Hippocampal formation (tissue), 2 donors: ENCODE results near the gene RTP3.
"Not testable (repeated sequence)": the region's sequence is repeated elsewhere in the genome, so short reads cannot be mapped to it uniquely, and the experiment has no call there.

Experiments
- DNase-seq, 2 donors: peaks; one replicate each; lab custom pipeline; 2025; lab: John Stamatoyannopoulos, UW

RTP3 gene

DNA sequence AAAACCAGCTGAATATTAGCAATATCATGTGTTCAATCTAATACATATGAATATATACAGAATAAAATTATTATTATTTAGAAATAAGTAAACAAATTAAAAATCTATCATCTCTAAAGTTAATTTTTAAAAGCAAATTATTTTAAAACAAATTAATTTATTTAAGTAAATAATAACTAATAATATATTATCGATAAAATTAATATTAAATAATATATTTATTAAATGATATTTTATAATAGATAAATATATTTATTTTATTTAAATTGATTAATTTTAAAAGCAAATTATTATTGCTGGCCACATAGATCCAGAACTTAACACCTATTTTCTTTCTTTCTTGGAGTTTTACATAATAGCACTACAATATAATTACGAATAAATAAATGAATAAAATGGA is 22.2 kb downstream of the RTP3 start:
- DNase-seq: no peak

DNA sequence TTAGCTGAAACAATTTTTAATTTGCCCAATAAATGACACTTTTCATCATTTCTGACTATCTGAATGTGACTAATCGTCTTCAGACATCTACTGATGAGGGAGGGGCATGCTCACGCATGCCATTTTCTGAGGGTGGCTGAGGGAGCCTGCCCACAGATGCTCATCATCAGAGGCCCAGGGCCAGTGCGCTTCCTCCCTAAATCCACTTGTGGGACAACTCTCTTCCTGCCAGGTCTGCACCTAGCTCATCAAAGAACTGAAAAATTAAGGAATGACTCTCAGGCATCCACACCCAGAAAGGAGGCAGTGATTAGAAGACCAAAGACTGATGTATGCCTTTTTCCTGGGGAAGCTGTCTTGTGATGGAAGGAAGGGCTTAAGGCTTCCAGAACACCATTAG is 22.8 kb downstream of the RTP3 start:
- DNase-seq: no peak

DNA sequence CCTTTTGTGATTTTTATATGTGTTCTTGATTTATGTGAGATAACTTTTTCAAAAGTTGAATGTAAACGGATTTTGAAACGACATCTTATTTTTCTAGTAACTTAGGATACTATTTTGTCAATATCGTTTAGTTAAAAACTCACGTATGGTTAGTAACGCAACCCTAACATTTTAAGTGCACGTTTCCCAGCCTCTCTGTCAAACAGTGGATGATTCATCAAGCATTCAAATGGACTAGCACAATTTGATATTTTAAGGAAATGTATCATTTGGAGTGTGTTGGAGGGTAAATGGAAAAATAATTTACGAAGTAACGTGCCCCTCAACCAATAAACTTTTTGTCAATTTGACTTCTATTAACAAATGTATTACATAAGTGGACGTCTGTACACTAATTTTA is 23.3 kb downstream of the RTP3 start:
- no peak for DNase-seq

DNA sequence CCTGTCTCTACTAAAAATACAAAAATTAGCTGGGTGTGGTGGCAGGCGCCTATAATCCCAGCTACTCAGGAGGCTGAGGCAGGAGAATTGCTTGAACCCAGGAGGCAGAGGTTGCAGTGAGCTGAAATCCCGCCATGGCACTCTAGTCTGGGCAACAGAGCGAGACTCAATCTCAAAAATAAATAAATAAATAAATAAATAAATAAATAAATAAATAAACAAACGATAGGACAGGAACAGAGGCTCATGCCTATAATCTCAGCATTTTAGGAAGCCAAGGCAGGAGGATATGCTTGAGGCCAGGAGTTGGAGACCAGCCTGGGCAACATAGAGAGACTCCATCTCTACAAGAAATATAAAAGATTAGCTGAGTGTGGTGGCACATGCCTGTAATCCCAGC is 24.4 kb downstream of the RTP3 start:
- not testable (repeated sequence) for DNase-seq

DNA sequence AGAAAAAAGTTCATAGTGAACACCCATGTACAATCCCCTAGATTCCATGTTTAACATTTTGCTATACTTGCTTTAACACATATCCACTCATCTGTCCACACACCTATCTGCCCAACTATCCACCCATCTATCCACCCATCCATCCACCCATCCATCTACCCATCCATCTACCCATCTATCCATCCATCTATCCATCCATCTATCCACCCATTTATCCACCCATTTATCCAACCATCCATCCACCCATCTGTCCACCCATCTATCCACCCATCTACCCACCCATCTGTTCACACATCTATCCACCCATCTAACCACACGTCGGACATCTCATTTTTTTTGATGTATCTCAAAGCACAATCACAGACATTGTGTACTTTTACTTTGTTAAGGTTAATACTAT is 25.8 kb downstream of the RTP3 start:
- no peak for DNase-seq

DNA sequence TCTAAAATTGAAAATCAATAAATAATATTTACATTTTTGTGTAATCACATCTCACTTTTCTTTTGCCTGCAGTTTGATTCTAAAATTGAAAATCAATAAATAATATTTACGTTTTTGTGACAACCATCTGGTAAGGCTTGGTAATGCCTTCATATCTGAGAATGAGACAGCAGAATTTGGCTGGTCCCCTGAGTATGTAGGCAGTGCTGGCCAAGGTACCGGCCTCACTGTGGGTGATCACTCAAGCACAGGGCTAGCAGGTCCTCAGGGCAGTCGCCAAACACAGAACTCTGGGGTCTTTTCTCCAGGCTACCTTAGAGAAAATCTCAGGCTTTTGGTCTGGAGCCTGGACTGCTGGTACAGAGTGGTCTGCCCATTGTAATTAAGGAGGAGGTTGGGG is 26.2 kb downstream of the RTP3 start:
- no peak for DNase-seq

DNA sequence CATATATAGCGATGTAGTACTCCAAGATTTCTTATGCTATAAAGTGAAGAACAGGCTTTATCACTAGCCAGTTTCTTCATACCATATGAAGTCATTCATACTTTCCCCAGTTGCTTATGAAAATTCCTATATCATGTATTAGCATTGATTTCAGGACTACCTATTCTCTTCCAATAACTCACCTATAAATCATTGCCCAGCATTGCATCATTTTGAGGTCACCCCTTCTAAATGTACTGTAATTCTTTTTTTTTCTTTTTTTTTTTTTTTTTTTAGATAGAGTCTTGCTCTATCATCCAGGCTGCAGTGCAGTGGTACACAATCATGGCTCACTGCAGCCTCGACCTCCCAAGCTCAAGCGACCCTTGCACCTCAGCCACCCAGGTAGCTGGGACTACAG is 27.1 kb downstream of the RTP3 start:
- no peak for DNase-seq

DNA sequence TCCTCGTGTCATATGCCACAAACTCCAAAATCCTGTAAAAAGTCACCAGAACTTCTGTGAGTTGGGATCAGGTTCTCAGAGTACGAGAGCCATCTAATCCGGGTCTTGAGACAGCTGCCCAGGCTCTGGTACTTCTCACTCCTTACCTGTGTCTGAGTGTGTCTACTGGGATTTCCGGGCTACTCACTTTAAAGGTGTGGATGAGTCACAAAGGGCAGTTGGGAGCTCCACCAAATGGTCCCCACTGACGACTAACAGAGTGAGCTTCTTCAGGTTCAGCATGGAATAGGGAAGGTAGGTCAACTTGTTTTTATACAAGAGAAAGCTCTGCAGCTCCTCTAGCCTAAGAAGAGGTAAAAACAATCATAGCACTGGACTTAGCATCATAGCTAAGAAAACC is 29.5 kb downstream of the RTP3 start:
- DNase-seq: no peak

DNA sequence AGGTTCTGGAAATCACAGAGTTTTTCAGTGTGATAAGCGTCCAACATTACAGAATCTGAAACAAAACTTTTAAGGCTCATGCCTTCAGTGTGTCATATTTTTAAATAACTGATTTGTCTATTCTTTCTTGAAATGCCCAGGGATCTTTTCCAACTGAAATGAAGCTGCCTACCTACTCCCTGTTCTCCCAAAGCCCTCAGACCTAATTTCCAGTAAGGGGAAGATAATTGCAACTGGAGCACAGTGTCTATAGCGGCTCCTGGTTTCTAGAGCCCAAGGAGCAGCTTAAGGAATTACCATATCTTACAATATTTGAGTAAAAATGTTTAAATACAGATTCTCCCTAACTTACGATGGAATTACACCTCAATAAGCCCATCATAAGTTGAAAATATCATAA is 35.3 kb downstream of the RTP3 start:
- no peak for DNase-seq

DNA sequence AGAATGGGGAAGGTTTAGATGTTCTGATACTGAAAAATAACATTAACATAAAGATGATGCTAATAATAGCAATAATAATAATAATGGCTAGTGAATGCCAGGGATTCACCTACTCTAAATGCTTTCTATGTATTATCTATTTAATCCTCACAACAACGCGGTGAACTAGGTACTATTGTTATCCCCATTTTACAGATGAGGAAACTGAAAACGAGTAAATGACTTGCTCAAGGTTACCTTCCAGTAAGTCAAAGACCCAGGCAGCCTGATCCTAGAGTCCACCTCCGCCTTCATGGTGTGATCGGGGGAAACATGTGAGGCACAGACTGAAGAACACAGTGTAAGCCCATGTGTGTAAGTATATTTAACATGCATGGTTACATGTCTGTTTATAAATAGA is 38.0 kb downstream of the RTP3 start:
- DNase-seq: no peak

DNA sequence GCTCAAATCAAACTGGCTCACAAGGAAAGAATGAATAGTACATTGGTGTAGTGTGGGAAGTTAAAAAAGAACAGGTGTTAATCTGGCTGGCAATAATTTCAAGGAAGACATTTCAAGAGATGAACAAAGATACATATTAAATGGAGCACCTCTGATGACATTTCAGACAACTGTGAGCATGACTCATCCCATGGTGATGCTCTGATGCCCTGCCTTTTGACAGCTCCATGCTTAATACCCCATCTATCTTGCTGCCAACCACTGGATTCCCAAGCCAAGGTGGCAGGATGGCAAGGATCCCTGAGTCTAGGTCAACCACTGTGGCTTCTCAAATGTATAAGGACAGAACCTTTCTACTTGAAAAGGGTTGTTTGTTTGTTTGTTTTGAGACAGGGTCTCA is 39.0 kb downstream of the RTP3 start:
- no peak for DNase-seq

DNA sequence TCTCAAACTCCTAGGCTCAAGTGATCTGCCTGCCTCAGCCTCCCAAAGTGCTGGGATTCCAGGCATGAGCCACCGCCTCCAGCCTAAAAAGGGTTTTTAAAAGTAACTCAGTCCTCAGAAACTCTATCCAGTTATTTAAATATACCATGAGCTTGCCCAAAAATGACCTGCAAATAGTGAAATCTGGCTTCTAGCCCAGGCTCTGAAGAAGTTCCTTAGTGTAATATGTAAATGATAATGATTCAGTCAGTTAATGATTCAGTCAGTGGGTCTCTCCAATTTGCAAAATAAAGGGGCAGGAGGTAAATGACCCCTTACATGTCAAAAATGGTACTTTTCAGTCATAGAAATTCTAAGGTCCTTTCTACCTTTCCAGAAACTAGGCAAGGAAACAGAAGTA is 39.5 kb downstream of the RTP3 start:
- no peak for DNase-seq

DNA sequence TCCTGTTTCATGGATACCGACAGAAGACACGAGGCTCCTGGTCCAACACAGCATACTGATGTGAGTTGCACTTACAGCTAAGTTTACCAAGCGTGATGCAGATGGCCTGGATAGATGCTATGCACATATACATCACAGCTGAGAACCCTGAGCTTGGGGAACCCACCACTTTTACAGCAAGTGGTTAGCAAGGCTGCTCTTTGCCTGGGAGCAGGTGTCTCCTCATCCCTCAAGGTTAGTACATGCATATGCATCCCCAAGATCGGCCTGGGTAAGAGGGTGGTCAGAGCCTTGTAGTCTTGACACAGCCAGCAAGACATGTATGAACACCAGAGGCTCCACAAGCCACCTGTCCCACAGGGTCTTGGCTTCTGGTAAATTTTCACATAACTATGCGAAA is 40.0 kb downstream of the RTP3 start:
- DNase-seq: no peak

DNA sequence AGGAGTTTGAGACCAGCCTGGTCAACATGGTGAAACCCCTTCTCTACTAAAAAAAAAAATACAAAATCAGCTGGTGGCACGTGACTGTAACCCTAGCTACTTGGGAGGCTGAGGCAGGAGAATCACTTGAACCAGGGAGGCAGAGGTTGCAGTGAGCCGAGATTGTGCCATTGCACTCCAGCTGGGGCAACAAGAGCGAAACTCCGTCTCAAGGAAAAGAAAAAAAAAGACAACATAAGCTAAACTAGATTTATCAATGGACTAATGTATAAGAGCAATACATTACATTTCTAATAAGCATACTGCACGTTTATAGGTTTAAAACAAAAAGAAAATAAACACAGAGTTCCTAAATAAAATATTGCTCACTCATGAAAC is 40.6 kb downstream of the RTP3 start:
- DNase-seq: not testable (repeated sequence)

DNA sequence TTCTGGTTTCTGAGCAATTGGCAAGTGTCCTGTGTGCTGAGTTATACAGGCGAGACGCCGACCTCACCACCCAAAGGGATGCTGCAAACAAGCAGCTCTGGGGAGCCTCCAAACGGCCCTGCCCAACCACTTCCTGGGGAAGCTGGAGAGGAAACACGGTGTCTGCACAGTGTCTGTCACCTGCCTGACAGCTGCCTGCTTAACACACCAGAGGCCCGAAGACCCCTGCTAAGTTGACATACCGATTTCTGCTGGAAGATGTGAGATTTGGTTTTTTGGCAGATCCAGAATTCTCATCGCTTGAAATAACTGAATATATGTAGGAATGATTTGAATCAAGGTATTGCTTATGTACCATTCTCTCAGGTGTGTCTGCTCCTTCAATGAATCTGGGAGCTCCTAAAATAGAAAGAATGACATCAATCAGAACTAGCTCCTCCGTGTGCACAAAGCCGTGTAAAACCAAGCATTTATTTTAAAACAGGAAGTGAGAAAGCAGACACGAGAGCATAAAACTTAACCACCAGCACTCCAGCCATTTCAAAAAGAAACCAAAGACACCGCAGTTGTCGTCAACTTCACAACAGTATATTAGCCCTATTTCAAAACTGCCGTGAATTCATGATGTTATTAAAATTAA is 41.1 kb downstream of the RTP3 start:
- peak; percentile 5 to 7 for DNase-seq

DNA sequence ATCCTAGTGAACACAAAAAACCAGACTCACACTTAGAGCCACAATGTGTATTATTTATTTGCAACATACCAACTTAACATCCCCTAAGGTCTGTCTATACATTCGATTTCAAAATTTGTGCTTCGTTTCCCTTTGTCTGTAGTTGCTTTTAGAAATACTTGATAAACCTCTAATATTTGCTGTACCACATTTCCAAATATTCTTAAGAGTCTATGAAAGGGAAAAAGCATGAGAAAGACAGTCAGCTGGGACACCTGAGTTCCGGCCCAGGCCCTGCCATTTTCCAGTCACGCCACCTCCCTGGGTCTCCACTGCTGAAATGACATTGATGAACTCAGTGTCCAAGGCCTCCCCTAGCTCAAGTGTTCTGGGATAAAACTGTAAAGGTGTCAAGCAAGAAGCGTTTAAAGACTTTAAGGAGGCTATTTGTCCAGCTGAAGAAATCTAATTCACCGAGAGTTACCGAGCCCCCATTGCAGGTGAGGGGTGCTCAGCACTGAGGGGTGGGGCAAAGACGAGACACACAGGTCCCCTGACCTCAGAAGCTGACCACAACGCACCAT is 41.7 kb downstream of the RTP3 start:
- no peak for DNase-seq

DNA sequence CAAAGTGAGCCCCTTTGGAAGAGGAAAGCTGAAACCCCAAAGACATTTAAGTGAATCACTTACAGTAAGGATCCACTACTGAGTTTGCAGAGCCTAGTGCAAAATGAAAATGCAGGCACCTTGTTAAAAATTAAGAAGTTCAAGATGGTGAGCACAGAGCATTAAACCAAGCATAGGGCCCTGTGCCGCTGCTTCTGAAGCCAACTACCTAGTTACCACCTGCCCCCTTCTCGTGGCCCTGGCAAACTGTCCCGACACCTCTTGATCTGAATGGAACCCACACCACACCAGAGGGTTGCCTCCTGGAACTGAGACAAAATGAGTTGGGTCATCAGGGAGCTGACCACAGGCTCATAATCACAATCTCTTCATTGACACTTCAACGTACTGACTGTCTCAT is 42.8 kb downstream of the RTP3 start:
- no peak for DNase-seq

DNA sequence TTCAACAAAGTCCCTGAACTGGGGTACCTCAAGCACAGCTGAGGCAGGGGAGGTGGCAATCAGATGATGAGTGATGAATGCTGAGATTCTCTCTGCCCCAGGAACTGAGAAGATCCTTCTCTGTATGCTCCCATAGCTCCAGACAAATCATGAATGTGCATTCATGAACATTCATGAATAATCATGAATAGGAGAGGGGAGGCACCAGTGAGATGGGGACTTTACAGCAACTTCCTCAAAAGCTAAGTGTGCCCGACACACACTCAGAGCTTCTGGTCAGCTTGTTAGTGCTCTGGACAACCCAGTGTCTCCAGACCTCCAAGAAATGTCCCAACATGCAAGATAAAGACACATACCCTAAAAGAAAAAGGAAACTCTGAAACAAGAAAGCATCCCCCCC is 44.1 kb downstream of the RTP3 start:
- no peak for DNase-seq

DNA sequence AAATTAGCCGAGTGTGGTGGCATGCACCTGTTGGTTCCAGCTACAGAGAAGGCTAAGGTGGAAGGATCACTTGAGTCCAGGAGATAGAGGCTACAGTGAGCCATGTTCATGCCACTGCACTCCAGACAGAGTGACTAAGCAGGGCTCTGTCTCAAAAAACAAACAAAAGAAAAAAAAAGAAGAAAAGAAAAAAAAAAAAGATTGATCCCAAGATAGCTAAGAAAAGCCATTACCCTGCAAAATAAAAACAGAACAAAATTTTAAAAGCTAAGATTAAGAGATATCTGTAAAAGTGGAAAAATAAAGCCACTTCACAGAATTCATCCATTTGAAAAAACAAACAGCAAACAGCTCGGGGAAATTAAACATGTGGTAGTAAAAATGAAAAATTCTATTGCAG is 44.6 kb downstream of the RTP3 start:
- no peak for DNase-seq

DNA sequence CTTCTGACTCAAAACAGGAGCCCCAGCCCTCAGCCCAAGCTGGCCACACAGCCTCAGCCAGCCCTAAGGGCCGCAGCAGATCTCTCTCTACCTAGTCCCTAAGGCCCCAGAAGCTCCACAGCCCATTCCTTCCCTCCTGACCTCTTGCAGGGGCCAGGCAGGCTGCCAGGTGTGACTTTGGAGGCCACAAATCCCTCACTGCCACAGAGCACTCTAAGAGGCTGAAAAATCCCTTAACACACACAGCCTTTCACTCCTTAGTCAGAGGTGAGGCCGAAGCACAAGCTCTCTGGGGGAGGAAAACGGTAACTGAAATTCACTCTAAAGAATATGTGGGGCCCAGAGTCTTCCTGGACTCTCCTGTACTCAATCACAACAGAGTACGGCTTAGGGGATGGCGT is 45.0 kb downstream of the RTP3 start:
- no peak for DNase-seq

DNA sequence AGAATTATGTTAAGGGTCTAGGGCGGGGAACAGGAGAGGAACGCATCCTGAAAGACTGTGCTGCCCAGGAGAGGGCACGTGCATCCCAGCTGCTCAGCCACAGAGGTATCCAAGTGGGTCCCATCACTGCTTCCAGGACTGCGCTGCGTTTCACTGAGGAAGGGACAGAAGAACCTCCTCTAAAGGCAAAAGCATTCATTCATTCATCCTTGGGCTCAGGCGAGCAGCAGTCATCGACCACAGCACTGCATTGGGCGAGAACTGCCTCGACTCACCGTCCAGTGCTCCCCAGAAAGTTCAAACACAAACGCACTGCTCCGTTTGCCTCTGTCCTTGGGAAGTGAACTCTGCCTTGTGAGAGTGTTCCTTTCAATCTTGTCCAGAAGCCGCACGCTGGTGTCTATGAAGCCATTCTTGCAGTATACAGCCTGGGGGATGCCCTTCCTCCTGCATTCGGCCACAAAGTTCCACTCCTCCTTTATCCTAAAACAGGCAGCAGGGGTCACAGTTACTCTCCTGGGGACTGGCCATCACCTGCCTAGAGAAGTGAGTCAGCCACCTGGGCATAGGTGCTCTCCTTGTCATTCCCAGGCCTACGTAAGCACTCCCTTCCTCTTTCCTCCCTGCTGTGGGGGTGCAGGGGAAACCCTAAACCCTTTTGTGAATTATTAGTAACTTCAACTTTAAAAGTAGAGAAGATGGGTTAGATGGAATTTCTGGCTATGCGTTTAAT is 47.2 kb downstream of the RTP3 start:
- DNase-seq: no peak

DNA sequence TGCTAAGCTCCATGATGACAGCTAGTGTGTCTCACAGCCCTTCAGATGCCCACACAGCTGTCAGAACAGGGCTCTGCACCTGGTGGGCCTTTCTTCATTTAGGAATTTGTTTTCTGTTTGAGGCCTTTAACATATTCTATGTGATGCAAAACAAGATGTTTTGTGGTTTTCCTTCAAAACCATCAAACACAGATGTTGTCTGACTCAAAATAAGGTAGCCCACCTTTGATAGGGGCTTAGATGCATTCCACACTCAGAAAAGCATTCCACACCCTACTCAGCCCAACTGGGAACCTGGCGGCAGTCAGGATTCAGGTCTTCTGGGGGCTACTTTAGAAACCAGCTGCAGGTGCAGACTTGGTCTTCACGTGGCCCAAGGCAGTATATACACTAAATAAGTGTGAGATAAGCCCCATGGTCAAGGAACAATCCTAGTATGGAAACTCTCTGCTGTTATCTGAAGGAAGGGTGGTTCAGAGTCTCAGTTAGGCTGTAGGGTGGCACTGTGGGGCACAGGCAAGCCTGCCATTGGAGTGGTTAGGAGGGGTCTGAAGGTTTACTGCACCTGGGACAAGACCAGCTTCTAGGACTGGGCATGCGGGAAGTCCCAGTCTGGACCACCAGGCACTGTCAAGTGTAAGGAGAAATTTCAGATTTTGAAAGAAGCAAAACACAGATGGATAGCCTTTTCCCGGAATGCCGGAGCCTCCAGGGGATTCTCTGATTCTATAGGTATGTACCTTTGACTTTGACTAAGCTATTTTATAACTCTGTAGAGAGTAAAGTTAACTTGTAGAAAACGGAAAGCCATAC is 48.2 kb downstream of the RTP3 start:
- no peak for DNase-seq

DNA sequence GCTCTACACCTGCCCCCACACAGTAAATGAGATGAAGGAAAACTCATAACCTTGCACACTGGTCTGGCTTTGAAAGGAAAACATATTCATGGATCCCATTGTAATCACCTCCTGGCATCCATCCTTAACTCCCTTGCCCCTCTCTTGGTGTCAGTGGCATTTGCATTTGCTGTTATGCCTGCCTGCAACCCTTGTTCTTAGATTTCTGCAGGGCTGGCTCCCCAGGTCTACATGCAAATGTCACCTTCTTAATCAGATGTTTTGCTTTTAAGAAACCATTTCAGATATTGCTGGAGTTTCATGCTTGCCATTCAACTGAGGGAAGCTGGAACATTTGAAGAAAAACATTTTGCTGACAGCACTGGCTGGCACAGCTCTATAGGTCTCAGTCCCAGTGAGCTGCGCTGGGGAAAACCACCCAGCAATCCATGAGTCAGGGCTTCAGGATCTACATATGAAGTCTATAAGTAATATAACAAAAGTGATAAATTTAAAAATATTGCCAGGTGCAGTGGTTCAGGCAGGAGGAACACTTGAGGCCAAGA is 49.2 kb downstream of the RTP3 start:
- DNase-seq: no peak
